Measurements from ENCODE around the gene NAPG.
"Not testable (repeated sequence)": the region's sequence is repeated elsewhere in the genome, so short reads cannot be mapped to it uniquely, and the experiment has no call there.

NAPG gene

GRCh38 chr18:10495936-10496335 is 29.9 kb upstream of the NAPG start:
- no peak for TF ChIP-seq CTCF (conservative IDR thresholded peaks at IDR 0.05; ENCODE audit: low read depth)
- H3K27ac ChIP-seq = no peak overlapping the region
- ChIA-PET POLR2A (ENCODE audit: low non-redundant PET) (no interaction called here), CTCF (no interaction called here)
- DNase-seq (ENCODE audit: low spot score) = no peak

DNA sequence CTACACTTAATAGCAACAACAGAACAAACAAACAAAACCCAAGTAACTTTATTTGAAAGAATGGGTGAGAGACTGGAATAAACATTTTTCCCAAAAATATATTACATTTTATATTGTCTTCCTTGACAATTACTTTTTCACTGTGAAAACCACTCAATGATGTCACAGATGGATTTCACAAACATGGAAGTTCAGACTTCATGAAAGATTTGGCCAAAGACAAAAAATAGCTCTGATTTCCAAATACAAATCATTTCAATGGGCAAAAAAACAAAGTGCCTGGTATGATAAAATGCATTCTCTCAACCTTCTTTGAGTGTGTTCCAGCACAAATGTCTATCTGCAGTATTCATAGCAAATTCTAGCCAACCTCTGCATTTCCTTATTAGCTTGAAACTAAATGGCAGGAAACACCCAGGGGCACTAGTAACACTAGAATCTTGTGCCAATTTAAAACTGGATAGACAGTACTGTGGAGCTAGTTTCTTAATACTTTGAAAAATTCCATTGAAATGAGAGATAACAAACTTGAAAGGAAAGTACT is 28.5 kb upstream of the NAPG start:
- POLR2A ChIA-PET (ENCODE audit: low non-redundant PET) = no interaction called here
- no peak for TF ChIP-seq CTCF (conservative IDR thresholded peaks at IDR 0.05; ENCODE audit: low read depth)
- DNase-seq (ENCODE audit: low spot score) = no peak
- CTCF ChIA-PET = interaction anchor here (0.6 kb wide), 1 partner anchor 334 kb away, joined by 3 read pairs; no protein-coding TSS in a partner anchor
- no peak overlapping the region for H3K27ac ChIP-seq

- CTCF ChIA-PET = no interaction called here
These were observed 26.6 kb upstream of the NAPG start for GRCh38 chr18:10499230-10499629.

GRCh38 chr18:10500038-10500437 is 25.8 kb upstream of the NAPG start:
- H3K27ac ChIP-seq = no peak overlapping the region
- TF ChIP-seq CTCF (conservative IDR thresholded peaks at IDR 0.05; ENCODE audit: low read depth) = no peak
- ChIA-PET POLR2A (ENCODE audit: low non-redundant PET) (no interaction called here), CTCF (no interaction called here)
- no peak for DNase-seq (ENCODE audit: low spot score)

More at GRCh38 chr18:10499230-10499629, 26.6 kb upstream of the NAPG start:
- H3K27ac ChIP-seq = no peak overlapping the region
- DNase-seq (ENCODE audit: low spot score) = no peak
- no peak for TF ChIP-seq CTCF (conservative IDR thresholded peaks at IDR 0.05; ENCODE audit: low read depth)
- POLR2A ChIA-PET (ENCODE audit: low non-redundant PET) = no interaction called here

DNA sequence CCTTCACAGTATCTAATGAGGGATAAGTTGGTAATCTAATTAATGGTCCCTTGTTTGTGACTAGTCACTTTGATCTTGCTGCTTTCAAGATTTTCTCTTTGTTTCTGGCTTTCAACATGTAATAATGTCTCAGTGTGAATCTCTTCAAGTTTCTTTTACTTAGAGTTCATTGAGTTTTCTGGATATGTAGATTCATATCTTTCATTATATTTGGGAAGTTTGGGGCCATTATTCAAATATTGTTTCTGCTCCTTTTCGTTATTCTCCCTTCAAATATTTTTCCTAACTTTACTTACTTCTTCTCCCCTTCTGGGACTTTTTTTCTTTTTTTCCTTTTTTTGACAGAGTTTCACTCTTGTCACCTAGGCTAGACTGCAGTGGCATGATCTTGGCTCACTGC is 21.1 kb upstream of the NAPG start:
- POLR2A ChIA-PET (ENCODE audit: low non-redundant PET) = no interaction called here
- no peak for TF ChIP-seq CTCF (conservative IDR thresholded peaks at IDR 0.05; ENCODE audit: low read depth)
- CTCF ChIA-PET = no interaction called here
- no peak overlapping the region for H3K27ac ChIP-seq
- DNase-seq (ENCODE audit: low spot score) = no peak

DNA sequence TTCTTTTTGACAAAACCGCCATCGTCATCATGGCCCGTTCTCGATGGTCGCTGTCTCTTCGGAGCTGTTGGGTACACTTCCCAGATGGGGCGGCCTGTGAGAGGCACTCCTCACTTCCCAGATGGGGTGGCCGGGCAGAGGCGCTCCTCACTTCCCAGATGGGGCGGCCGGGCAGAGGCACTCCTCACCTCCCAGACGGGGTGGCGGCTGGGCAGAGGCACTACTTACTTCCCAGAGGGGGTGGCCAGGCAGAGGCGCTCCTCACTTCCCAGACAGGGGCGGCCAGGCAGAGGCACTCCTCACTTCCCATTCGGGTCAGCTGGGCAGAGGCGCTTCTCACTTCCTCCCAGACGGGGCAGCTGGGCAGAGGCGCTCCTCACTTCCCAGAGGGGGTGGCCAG is 19.9 kb upstream of the NAPG start:
- CTCF ChIA-PET; POLR2A ChIA-PET (ENCODE audit: low non-redundant PET); DNase-seq (ENCODE audit: low spot score); H3K27ac ChIP-seq: not testable (repeated sequence)

DNA sequence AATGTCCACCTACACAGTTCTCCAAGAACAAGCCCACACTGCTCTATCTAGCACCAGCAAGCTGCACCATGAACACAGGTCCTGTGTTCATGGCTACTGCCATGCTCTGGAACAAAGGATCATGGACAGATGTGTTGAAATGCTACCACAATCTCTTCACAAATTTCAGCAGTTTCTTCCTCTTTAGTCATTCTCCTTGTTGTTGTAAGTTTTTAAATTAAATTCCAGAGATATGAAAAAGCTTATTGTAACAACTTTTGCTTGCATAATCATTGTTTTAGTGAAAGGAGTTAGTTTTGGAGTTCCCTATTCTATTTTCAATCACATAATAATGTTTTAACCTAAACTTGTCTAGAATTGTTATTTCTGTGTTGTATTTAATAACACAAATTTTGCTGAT is 17.2 kb upstream of the NAPG start:
- no peak for DNase-seq (ENCODE audit: low spot score)
- no peak overlapping the region for H3K27ac ChIP-seq
- TF ChIP-seq CTCF (conservative IDR thresholded peaks at IDR 0.05; ENCODE audit: low read depth) = no peak
- ChIA-PET CTCF (no interaction called here), POLR2A (ENCODE audit: low non-redundant PET) (no interaction called here)

All from RWPE1 (cell line).